Osteocyte (in vitro differentiated cells): ENCODE measurements around the gene UBR3. TPM values are rescaled to one million over a fixed set of nuclear protein-coding genes. Genes with fewer than 3 reads are reported as not detected.

Experiments used
- DNase-seq: peaks from one replicate; pipeline ENCODE4 v3.0.0; 2021; ENCODE audit warnings: mixed read lengths; ENCODE audit not compliant: unreplicated experiment; ENCODE audit errors: extremely low spot score
- H3K27ac Mint-ChIP-seq: one replicate; pipeline ENCODE4 v1.8.0; 2021; ENCODE audit warnings: mild to moderate bottlenecking, mixed read lengths; ENCODE audit not compliant: unreplicated experiment
- H3K27me3 Mint-ChIP-seq: one replicate; pipeline ENCODE4 v1.8.0; 2021; ENCODE audit warnings: mixed read lengths; ENCODE audit not compliant: unreplicated experiment
- H3K36me3 Mint-ChIP-seq: one replicate; pipeline ENCODE4 v1.8.0; 2021; ENCODE audit warnings: mixed read lengths; ENCODE audit not compliant: unreplicated experiment
- H3K4me1 Mint-ChIP-seq: one replicate; pipeline ENCODE4 v1.8.0; 2021; ENCODE audit warnings: mixed read lengths; ENCODE audit not compliant: unreplicated experiment
- H3K4me3 Mint-ChIP-seq: one replicate; pipeline ENCODE4 v1.8.0; 2021; ENCODE audit warnings: mild to moderate bottlenecking, moderate library complexity, mixed read lengths; ENCODE audit not compliant: unreplicated experiment
- H3K9me3 Mint-ChIP-seq: one replicate; pipeline ENCODE4 v1.8.0; 2021; ENCODE audit warnings: mixed read lengths; ENCODE audit not compliant: unreplicated experiment
- CTCF ChIP-seq: fragments of 200-600 bp; sonication (generic); IDR thresholded peaks from 2 replicates; pipeline ENCODE4 v1.5.0; 2021; ENCODE audit warnings: antibody characterized with exemption, mild to moderate bottlenecking, moderate library complexity
- total RNA-seq: library from RNA; stranded (reverse); gene quantifications from 2 replicates; pipeline ENCODE4 v1.2.1, GENCODE V29; 2021

Gene UBR3
- total RNA-seq, 1 donor from 2014 or later: 38.0 TPM

- Mint-ChIP-seq H3K27me3 (no peaks in the 10 kb centered on the region), H3K4me3 (no peak overlapping the region), H3K27ac (no peak overlapping the region), H3K9me3 (no peaks in the 10 kb centered on the region), H3K36me3 (no peaks in the 10 kb centered on the region), H3K4me1 (no peaks in the 10 kb centered on the region)
- DNase-seq: no peak
- TF ChIP-seq CTCF: no peak
Observed at GRCh38 chr2:170098626-170099312, 271.5 kb downstream of the UBR3 start.

DNA sequence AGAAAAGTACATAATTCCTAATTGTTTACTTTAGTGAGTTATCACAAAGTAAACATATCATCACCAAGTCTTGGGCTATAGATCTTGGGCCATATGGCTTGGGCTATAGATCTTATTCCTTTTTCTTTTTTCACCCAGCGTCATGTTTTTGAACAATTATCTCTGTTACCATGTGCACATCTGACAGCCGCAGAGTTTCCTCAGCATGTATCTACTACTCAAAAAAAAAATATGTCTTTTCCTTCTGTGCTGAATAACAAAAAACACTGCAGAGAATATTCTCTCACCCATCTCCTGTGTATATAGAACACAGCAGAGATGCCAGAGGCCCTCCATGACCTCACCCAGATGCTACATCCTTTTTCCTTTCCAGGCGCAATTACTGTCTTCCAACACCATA lies 274.5 kb downstream of the UBR3 start:
- Mint-ChIP-seq H3K27ac (no peak overlapping the region), H3K36me3 (no peaks in the 10 kb centered on the region), H3K9me3 (no peaks in the 10 kb centered on the region), H3K4me1 (no peaks in the 10 kb centered on the region), H3K4me3 (no peak overlapping the region), H3K27me3 (no peaks in the 10 kb centered on the region)
- DNase-seq: no peak
- TF ChIP-seq CTCF: no peak

DNA sequence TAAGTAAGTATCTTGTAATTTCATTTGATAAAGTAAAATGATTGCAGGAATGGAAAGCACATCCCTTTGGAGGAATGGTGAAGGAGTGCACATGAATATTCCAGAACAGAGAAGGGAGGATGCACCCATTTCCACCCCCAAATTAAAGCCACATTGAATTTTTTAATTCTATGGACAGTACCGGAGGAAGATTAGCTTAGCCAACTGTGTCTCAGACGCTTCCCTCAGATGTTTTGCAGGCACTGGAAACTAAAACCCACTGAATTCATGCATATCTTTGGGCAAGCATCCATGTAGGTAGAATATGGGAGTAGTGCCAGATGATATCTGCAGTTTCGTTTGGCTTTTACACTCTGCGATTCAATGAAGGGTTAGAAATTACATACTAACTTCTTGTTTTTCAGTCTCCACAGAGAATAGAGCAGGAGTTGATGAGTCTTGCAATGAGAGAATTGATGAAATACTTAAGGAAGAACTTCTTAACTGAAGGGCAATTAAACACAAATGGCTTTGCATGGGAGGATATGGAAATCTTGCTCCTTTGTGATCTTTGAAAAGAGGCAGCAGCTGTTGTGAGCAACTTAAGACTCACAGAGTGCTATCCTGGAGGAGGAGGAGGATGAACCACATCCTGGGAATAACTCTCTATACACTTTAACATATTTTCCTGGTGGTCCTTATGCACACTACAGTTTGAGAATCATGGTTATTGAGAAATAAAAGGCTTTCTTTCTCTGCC lies 279.0 kb downstream of the UBR3 start:
- no peak for DNase-seq
- TF ChIP-seq CTCF: no peak
- Mint-ChIP-seq H3K9me3 (no peaks in the 10 kb centered on the region), H3K36me3 (no peaks in the 10 kb centered on the region), H3K27ac (no peak overlapping the region), H3K4me3 (no peak overlapping the region), H3K4me1 (no peaks in the 10 kb centered on the region), H3K27me3 (no peaks in the 10 kb centered on the region)

- no peak for DNase-seq
- H3K27me3 Mint-ChIP-seq: peaks cover 6% of the 10 kb centered on the region
- H3K36me3 Mint-ChIP-seq: no peaks in the 10 kb centered on the region
- peaks cover 5% of the 10 kb centered on the region for H3K9me3 Mint-ChIP-seq
- H3K27ac Mint-ChIP-seq: no peak overlapping the region
- H3K4me3 Mint-ChIP-seq: no peak overlapping the region
- H3K4me1 Mint-ChIP-seq: no peaks in the 10 kb centered on the region
- no peak for TF ChIP-seq CTCF
Observed at GRCh38 chr2:170113168-170113894, 286.1 kb downstream of the UBR3 start.
